HG02678 (cell line): ENCODE data around the gene CCL15.
"Not testable (repeated sequence)": the region's sequence is repeated elsewhere in the genome, so short reads cannot be mapped to it uniquely, and the experiment has no call there.

ENCODE experiments used
- ATAC-seq: cut with Tn5 transposase; IDR thresholded peaks from one replicate; pipeline ENCODE4 v1.9.1; 2021; ENCODE audit warnings: mild to moderate bottlenecking, moderate library complexity; ENCODE audit not compliant: unreplicated experiment

Gene CCL15

DNA sequence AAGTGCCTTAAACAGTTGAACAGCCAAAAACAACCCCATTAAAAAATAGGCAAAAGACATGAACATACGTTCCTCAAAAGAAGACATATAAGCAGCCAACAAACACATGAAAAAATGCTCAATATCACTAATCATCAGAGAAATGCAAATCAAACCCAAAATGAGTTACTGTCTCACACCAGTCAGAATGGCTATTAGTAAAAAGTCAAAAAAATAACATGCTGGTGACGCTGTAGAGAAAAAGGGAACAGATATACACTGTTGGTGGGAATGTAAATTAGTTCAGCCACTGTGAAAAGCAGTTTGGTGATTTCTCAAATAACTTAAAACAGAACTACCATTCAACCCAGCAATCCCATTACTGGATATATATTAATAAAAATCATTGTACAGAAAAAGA, 6.0 kb downstream of the CCL15 start:
- ATAC-seq, result not testable (repeated sequence)

DNA sequence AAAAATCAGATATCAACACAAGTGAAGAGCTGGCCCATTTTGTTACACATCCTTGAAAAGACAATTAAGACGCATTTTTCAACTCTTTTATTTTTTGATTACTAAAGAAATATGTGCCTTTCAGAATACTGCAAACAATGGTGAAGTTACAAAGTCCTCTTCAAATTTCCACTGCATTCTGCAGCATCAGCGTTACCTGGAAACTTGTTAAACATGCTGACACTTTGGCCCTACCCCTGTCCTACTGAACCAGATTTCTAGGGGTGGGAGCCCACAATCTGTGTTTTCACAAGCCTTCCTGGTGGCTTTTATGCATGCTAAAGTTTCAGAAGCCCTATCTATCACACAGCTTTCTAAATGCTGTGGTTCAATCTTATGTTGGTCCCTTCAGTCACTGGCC, 10.3 kb downstream of the CCL15 start:
- ATAC-seq, result no peak

DNA sequence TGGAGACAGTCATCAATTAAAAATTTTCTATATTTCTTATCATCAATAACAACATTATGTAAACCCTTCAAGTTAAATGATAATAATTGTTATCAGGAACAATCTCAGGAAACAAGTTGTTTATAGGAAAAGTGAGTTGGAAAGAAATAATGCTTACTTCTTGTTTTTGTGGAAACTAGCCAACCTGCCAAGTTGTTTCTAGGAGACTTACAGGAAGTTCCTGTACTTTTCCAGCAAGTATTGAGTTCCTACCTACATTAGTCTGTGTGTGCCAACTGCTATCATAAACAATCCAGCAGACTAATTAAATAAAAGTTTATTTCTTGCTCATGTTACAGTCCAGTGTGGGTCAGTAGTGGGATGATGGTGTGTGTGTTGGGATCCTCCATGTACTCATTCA, 13.2 kb downstream of the CCL15 start:
- no peak for ATAC-seq

DNA sequence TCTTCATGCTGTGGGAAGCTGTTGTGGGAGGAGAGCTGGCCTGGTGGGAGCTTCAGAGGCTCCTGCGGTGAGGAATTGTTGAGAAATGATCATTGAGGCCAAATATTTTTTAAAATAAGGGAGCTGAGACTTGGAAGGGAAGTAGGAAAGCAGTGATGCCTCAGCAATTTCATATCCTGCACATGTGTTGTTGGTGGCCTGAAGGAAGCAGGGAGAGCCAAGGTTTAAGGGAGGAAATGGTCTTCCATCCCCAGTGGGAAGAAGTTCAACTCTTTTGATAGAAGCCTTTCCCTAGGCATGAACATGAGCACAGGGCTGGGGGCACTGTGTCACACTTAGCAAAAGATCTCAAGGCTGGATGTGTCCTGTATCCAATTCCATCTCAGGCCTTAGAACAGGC, 14.7 kb downstream of the CCL15 start, which contains the start of gene CCL14:
Gene CCL14 (minus strand): TSS at position 87 of the 400 bp plus-strand sequence. CDS start 80 bp downstream, at position 7.
- no peak for ATAC-seq

DNA sequence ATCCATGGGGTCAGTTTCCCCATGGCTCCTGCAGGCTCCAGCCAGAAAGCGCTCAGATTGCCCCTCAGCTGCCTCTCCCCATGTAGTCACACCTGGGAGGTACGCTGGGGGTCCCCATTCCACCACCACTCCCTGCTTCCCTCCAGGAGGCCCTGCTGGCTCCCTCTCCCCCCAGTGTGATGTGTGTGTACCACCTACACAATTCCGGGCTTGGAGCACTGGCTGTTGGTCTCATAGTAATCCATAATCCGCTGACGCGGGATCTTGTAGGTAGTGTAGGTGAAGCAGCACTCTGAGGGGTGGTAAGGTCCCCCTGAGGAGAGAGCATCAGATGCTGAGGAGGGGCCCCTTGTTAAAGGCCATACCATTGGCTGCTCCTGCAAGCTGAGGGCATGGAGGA, 17.2 kb downstream of the CCL15 start:
- no peak for ATAC-seq

DNA sequence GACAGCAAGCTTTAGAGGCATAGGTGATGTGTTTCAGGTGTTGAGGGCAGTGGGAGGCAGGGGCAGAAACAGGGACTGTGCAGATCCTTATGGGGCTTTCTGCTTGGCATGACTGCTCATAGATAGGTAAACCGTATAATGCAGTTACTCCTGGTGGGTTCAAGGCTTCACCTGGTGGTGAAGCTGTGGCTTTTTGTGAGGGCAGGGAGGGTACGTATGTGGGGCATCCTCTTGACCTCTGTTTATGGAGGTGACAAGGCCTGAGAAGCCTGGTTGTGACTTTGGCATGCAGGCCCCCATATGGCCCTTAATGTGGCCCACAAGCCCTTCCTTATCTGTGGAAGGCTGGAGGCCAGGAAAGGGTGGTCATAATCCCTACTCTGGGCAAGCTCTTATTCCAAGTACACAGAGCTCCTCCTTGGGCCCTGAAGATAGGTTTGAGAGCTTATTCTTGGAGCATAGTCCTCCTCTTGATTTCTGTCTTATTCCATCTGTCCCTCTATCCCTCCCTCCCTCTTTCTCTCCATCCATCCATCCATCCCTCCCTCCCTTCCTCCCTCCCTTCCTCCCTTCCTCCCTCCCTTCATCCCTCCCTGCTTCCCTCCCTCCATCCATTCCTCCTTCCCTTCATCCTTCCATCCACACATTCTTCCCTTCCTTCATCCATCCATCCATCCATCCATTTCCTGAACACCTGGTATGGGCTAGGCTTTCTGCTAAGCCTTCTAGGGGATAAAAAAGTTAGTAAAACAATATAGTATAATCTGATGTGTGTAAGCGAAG, 18.8 kb downstream of the CCL15 start:
- ATAC-seq, result no peak

DNA sequence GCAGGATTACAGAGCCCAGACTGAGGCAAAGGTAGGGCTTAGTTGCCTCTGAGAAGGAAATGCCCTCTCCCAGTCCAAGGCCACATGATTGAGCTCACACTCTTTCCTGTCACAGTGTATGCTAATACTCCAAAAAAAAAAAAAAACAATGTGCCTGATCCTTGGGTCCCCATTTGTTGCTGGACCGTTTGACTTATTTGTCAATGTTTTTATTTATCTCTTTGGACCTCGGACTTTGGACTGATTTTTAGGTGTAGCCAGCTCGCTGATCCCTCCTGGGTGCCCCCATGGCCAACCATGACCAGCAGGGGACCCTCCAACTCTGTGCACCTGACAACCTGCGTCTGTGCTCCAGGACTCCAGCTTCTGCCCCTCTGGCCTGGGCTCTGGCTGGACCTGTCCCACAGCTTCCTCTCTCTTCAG, 19.4 kb downstream of the CCL15 start:
- no peak for ATAC-seq

DNA sequence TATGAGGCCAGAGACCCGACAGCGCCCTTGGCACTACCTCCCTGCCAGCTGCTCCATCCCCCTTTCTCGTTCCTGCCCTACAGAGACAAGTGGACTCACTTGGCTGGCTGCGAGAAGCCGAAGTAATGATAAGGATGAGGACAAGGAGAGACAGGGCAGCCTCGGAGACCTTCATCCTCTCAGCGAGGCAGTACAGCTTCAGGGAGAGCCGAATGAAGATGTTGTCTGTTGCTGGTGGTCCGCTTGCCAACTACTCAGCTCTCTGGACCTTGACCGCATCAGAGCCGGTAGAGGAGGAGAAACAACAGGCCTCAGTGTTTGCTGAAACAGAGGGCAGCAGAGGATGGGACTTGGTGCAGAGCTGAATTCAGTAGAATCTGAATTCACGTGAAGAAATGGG, 20.1 kb downstream of the CCL15 start, which contains the start of gene CCL16:
Gene CCL16 (minus strand): TSS at position 252 of the 400 bp plus-strand sequence. CDS start 77 bp downstream, at position 175.
- no peak for ATAC-seq

DNA sequence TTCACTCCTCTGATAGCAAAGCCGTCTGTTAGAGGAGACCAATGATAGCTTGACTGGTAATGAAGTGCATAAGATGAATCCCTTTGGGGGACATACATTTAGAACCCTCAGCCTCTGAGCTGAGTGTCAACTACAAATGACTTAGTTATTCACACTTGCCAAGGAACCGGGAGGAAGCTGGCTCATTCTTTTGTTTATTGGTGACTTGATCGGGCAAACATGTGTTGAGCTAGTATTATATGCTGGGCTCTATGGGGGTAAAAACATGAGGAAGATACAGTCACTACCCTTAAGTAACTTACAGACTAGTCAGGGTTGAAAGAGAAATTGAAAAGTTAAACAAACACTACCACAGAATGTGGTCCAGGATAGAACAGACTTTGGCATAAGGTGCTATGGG, 23.0 kb downstream of the CCL15 start:
- ATAC-seq, result no peak

DNA sequence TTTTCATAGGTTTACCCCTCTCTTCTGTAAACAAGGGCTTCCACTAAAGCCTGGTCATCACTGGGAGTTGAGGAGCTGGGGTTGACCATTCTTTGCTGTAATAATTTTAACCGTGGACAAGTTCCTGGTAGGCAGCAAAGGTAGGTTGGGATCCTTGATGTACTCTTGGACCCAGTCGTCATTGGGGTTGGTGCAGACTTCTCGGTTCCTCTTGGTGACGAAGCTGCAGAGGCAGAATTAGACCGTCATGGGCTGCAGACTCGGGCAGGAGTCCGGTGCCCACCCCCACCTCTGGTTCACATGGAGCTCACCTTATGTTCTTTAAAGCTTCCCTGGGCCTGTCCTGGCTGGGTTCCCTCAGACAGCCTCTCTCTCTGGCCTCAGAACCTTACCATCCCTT, 23.8 kb downstream of the CCL15 start:
- no peak for ATAC-seq

DNA sequence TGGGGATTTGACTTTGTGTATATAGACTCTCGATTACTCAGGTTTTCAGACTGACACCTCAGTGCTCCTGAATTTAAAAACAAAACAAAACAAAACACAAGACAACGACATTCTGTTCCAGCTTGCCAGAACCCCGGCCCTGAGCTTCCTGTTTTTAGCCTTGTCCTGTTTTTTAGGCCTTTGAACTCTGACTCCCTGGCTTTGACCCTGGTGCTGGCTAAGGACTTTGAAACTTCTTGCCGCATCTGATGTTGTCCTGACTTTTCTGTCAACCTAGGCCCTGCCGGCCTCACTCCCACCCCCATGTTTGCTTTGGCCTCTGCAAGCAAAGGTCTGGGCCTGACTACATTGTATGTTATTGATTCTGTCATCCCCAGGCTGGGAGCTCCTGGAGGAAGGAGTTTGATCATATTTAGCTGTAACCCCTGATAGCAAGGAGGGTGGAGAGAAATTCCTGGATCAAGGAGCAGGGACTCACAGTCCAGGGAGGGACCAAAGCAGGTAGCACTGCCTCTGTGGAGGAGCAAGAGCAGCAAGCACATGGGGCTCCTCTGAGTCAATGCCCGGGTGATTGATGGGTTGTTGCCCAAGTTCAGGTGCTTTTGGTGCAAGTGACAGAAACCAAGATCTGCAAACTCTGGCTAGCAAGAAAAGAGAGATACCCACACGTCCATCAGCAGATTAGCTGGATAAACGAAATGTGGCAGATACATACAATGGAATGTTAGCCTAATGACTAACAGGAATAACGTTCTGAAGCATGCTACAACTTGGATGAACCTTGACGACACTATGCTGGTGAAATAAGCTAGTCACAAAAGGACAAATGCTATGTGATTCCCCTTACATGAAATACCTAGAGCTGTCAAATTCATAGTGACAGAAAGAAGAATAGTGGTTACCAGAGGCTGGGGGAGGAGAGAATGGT, 27.8 kb downstream of the CCL15 start:
- no peak for ATAC-seq

DNA sequence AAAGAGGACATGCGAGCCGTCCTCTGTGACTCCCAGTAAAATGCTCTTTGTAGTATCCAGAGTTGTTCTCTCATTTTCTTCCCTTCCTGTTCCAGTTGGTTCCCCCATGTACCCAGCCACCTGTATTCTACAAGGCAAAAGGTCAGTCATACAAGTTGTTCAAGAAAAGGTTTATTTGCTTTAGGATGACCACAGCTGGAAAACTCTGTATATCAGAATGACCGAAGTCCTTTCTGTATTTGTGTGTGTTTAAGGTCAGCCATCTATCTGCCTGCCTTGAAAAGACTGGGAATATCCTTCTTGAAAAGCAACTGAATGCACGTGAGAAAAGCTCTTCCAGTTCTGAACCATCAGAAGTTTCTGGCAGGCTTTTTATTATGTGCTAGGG, 28.4 kb downstream of the CCL15 start:
- ATAC-seq, result no peak

DNA sequence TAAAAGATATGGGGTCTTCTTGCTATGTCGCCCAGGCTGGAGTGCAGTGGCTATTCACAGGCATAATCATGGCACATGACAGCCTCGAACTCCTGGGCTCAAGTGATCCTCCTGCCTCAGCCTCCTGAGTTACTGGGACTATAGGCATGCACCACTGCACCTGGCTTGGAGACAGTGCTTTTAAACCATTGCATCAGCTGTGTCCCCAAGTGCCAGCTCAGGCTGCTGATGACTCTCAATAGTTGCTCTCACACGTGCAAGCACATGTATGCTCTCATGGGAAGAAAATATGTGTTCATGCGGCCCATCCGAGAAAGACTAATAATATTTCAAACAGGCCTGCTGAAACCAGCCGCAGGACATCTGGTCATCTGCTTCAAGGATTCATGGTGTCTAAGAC, 28.8 kb downstream of the CCL15 start:
- no peak for ATAC-seq

DNA sequence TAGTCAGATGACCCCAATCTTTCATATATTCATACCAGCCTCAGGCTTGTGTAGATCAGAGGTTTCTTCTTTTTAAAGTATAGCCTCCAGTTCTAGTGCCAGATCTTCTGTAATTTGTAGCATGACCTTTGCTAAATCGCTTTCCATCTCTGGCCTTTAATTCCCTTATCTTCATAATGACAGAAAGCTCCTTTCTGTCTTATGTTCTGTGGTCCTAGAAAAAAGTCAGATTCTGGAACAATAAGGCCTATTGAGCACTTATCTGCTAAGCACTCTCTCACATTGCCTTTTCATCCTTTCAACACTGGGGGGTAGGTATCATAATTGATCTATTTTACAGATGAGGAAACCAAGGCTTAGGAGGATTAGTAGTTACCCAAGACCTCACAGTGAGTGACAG, 29.3 kb downstream of the CCL15 start:
- ATAC-seq, result no peak

DNA sequence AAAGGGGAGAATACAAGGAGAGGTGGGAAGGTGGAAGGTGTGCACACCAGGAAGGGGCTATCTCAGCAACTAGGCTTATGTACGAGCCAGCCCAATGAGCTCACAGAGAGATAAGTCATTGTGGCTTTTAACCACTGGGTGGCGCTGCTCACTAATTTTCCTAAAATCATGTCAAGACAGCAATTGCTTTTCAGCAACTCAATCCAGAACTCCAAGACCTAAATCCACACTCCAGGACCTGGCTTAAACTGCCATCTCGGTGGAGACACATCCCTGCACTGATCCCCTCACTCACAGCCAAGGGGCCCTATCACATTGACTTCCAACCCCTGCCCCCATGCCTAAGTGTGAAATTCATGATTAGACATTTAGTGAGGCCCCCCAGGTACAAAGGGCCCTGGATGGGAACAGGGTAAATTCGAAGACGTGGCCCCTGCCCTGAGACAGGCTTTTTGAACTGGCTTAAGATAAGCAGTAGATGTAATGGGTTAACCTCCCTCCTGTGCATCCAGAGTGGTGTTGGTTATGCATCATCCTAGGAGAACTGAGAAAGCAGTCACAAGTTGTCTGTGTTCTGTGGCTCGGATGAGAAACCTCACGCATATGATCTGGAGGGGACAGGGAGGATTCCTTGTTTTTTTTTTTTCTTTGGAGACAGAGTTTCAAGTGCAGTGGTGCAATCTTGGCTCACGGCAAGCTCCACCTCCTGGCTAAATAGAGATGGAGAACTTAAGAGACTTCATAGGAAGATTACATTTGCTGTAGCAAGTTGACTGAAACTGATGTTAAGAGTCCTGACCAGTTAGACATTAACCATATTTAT, 31.6 kb downstream of the CCL15 start:
- no peak for ATAC-seq

DNA sequence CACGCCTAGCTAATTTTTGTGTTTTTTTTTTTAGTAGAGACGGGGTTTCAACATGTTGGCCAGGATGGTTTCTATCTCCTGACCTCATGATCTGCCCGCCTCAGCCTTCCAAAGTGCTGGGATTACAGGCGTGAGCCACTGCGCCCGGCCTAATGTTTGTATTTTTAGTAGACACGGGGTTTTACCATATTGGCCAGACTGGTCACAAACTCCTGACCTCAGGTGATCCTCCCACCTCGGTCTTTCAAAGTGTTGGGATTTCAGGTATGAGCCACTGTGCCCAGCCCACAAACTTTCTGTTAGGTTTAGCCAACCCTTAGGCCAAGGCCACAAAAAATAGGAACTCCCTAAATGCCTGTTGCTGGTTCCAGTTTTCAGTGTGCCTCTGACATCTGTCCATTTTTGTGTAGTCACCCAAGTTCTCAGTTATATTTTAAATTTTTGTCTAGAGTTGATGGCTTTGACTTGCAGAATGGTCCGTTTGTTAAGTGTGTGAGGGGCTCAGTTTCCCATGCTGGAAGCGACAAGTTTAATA, 32.8 kb downstream of the CCL15 start:
- ATAC-seq, result no peak

DNA sequence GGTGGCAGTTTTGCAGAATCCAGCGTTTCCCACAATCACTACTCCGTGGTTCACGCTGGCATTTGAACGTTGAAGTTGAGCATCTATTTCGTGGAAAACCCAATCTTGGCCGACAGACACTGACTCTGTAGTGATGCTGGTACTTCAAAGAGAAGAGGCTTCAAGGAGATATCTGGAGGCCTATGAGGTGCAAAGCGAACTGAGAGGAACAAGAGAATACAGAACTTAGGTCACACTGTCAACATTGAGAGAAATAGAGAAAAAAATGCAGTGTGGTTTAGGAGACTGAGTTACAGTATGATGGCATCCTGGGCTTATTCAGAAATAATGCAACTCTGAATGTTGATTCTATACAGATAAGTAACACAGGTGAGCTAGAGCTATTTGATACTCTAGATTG, 36.1 kb downstream of the CCL15 start:
- no peak for ATAC-seq

DNA sequence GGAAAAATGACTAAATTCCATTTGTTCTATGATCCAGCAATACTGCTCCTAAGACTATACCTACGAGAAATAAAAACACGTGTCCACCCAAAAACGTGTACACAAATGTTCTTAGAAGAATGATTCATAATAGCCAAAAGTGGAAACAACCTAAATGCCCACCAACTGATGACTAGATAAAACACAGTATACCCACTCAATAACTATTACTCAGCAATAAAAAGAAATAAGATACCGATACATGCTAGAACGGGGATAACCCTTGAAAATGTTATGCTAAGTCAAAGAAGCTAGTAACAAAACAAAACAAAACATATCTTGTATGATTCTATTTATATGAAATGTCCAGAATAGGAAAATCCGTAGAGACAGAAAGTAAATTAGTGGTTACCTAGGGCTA, 37.7 kb downstream of the CCL15 start:
- no peak for ATAC-seq

DNA sequence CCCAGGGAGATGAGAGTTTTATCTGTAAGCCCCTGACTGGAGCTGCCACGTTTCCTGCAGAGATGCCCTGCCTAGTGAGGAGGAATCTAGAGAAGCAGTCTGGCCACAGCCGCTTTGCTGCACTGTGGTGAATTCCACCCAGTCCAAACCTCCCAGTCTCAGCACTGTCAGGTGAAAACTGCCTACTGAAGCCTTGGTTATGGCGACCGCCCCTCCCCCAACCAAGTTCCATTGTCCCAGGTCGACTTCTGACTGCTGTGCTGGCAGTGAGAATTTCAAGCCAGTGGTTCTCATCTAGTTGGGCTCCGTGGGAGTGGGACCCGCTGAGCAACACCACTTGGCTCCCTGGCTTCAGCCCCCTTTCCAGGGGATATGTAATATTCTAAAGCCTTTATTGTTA, 47.6 kb downstream of the CCL15 start:
- no peak for ATAC-seq

DNA sequence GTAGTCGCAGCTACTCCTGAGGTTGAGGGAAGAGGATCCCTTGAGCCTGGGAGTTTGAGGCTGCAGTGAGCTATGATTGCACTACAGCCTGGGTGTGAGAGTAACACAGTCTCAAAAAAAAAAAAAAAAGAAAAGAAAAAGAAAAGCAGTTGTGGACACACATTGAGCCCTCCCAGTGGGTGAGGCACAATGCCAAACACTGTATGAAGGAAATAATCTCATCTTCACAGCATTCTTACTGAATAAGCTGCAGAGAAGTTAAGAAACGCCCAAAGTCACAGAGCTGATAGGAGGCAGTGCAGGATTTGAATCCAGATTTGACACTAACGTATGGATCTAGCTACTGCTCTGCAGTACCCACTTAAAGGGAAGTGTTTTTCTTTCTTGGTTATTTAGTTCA, 52.0 kb downstream of the CCL15 start:
- no peak for ATAC-seq

DNA sequence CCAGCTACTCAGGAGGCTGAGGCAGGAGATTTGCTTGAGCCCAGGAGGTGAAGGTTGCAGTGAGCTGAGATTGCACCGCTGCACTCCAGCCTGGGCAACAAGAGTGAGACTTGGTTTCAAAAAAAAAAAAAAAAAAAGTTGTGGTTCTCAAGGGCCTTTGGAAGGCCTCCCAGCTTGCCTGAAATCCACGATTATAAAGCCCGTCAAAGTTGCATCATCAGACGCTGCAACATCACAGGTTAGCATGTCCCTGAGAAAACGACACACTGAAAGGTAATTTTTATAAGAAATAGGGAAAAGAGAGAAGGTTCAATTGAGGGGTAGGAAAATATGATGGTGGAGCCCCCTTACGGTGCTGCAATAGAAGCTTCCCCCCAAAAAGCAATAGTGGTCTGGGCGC, 53.3 kb downstream of the CCL15 start:
- ATAC-seq, result no peak
